Upper lobe of left lung (tissue), 6 donors: Measurements from ENCODE around the gene POC1B. TPM values are rescaled to one million over a fixed set of nuclear protein-coding genes. Genes with fewer than 3 reads are reported as not detected.
A peak's percentile ranks its signal among the peaks of the same experiment; 100 is the strongest.

Experiments used
- ATAC-seq, 2 donors: fragments of 200-7000 bp; cut with Tn5 transposase; one replicate each; pipeline ENCODE4 v1.9.1; 2022; ENCODE audit warnings: mild to moderate bottlenecking in 2 of 2, moderate library complexity in 2 of 2; ENCODE audit not compliant: low FRiP score in 2 of 2
- DNase-seq, 2 donors: peaks; one replicate each; pipeline ENCODE4 v3.0.0-alpha.2; 2019 to 2020
- H3K27ac ChIP-seq, 4 donors: fragments of 200-600 bp; sonication (generic); one replicate each; pipeline ENCODE4 v1.5.1; 2016 to 2019
- H3K27me3 ChIP-seq, 4 donors: fragments of 200-600 bp; sonication (generic); one replicate each; pipeline ENCODE4 v1.5.1; 2017 to 2019
- H3K36me3 ChIP-seq, 4 donors: fragments of 200-600 bp; sonication (generic); one replicate each; pipeline ENCODE4 v1.5.1; 2016 to 2019
- H3K4me1 ChIP-seq, 4 donors: fragments of 200-600 bp; sonication (generic); one replicate each; pipeline ENCODE4 v1.5.1; 2018 to 2019
- H3K4me3 ChIP-seq, 4 donors: fragments of 200-600 bp; sonication (generic); one replicate each; pipeline ENCODE4 v1.5.1; 2017 to 2019; ENCODE audit warnings: mild to moderate bottlenecking in 2 of 4, moderate library complexity in 1 of 4
- H3K9me3 ChIP-seq, 4 donors: fragments of 200-600 bp; sonication (generic); one replicate each; pipeline ENCODE4 v1.5.1; 2018 to 2019
- CTCF ChIP-seq, 6 experiments: fragments of 450-650 bp in 4 of 6; fragments of 200-600 bp in 2 of 6; sonication (generic) in 2 of 6; IDR thresholded peaks; one replicate each; pipeline ENCODE4 v1.5.1; 2016 to 2019; ENCODE audit warnings: antibody characterized with exemption in 6 of 6
- EP300 ChIP-seq, 4 donors: sonication (generic); formaldehyde crosslinking; IDR thresholded peaks; one replicate each; pipeline ENCODE4 v1.5.1; 2017; ENCODE audit warnings: antibody characterized with exemption in 4 of 4, control low read depth in 2 of 4
- POLR2A ChIP-seq, 4 donors: fragments of 450-650 bp; IDR thresholded peaks; one replicate each; pipeline ENCODE4 v1.5.1; 2016 to 2017; ENCODE audit warnings: antibody characterized with exemption in 4 of 4, mild to moderate bottlenecking in 2 of 4
- POLR2AphosphoS5 ChIP-seq, 2 donors: sonication (generic); formaldehyde crosslinking; IDR thresholded peaks; one replicate each; pipeline ENCODE4 v1.5.1; 2017; ENCODE audit warnings: antibody characterized with exemption in 2 of 2
- WGBS, 2 donors: methylation state at CpG; one replicate each; pipeline ENCODE4 v1.1.5; 2017 to 2018; 5-methylcytosine and 5-hydroxymethylcytosine counted together
- total RNA-seq, 6 donors: library from RNA; depleted of rRNA in 4 of 6; stranded (reverse); fragments of >200 nt in 4 of 6; gene quantifications; one replicate each; pipeline versions ENCODE4 v1.1.0 to v1.2.1, GENCODE V29; 2016 to 2021
- donor health status: DM: no; HTN: no; CAD: no; lungs with moderate emphysema.
- donor health status: DM: no; HTN: yes; CAD: no; lungs with severe emphysema.

The POC1B gene
- total RNA-seq, 6 donors from 2014 or later: 13.9 to 34.4 (median 21.0) TPM

- Histone ChIP-seq H3K4me1 (peaks cover 41 to 54% (median 44%) of the 10 kb centered on the region in 4 donors), H3K36me3 (no peaks in the 10 kb centered on the region), H3K9me3 (no peaks in the 10 kb centered on the region), H3K27ac (peak overlapping the region; percentile 40 to 66 (median 59)), H3K4me3 (no peak overlapping the region), H3K27me3 (no peaks in the 10 kb centered on the region)
- DNase-seq (no peak), ATAC-seq (no peak)
- WGBS, 2 donors: 41 to 46% methylated on average over 3 of the region's 3 CpGs
- TF ChIP-seq EP300 (IDR thresholded peaks at IDR 0.05) (no peak), POLR2AphosphoS5 (IDR thresholded peaks at IDR 0.05) (no peak), CTCF (IDR thresholded peaks at IDR 0.05) (no peak), POLR2A (IDR thresholded peaks at IDR 0.05) (no peak)
These were observed 141.0 kb downstream of the POC1B start for GRCh38 chr12:89384807-89385206.

DNA sequence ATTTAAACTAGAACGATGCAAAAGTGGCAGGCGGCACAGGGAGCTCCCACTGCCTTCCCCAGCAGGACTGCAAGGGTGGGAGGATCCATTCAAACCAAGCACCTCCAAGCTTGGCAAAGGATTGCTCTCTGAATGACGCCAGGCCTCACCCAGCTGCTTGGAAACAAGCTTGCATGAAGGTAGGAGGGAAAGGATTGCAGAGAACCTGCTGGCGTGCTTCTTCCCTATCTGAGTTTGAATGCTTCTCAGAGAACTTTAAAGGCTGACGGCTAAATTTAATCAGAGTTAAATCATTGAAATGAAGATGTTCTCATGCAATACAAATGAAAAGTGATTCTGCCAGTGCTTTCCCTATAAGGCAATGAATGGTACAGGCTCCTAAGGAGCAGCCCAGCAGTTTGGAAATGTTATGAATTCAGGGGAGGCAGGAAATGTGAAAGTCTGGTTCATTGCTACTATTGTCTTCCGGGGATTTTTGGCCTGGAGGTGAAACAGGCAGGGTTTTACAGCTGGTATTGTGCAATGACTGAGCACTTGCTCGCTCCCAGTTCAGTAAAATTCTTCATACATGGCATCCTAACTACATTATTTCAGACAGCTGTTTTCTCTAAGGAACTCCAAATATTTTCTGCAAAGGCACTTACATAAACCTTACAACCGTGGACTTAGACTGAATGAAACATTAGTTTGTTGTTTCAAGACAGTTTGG is 141.6 kb downstream of the POC1B start:
- Histone ChIP-seq H3K9me3 (no peaks in the 10 kb centered on the region), H3K4me3 (no peak overlapping the region), H3K4me1 (peaks cover 37 to 48% (median 38%) of the 10 kb centered on the region in 4 donors), H3K27me3 (no peaks in the 10 kb centered on the region), H3K36me3 (no peaks in the 10 kb centered on the region), H3K27ac (peak overlapping the region; percentile 40 to 66 (median 59))
- 22 to 28% methylated on average over 8 of the region's 8 CpGs for WGBS, 2 donors
- peak; percentile 44 to 87 for ATAC-seq
- DNase-seq: peak in 1 of 2 donors; percentile 59
- TF ChIP-seq POLR2A (IDR thresholded peaks at IDR 0.05) (no peak), CTCF (IDR thresholded peaks at IDR 0.05) (no peak), POLR2AphosphoS5 (IDR thresholded peaks at IDR 0.05) (peak in 1 of 2 donors; percentile 31)

GRCh38 chr12:89383235-89384049 is 142.4 kb downstream of the POC1B start:
- DNase-seq (no peak), ATAC-seq (peak in 1 of 2 donors; percentile 85)
- H3K9me3 ChIP-seq: no peaks in the 10 kb centered on the region
- H3K4me3 ChIP-seq: no peak overlapping the region
- TF ChIP-seq POLR2AphosphoS5 (IDR thresholded peaks at IDR 0.05) (no peak), CTCF (IDR thresholded peaks at IDR 0.05) (no peak), POLR2A (IDR thresholded peaks at IDR 0.05) (no peak)
- H3K4me1 ChIP-seq: peaks cover 30 to 41% (median 34%) of the 10 kb centered on the region in 4 donors
- H3K27ac ChIP-seq: peak overlapping the region; percentile 40 to 66 (median 59)
- H3K36me3 ChIP-seq: no peaks in the 10 kb centered on the region
- 67 to 70% methylated on average over 6 of the region's 6 CpGs for WGBS, 2 donors
- H3K27me3 ChIP-seq: no peaks in the 10 kb centered on the region

GRCh38 chr12:89382328-89382727 is 143.5 kb downstream of the POC1B start:
- Histone ChIP-seq H3K9me3 (no peaks in the 10 kb centered on the region), H3K27me3 (no peaks in the 10 kb centered on the region), H3K27ac (no peak overlapping the region), H3K4me1 (peaks cover 27 to 41% (median 34%) of the 10 kb centered on the region in 4 donors), H3K4me3 (no peak overlapping the region), H3K36me3 (no peaks in the 10 kb centered on the region)
- 60 to 81% methylated on average over 5 of the region's 5 CpGs for WGBS, 2 donors
- ATAC-seq (peak in 1 of 2 donors; percentile 37), DNase-seq (no peak)
- TF ChIP-seq EP300 (IDR thresholded peaks at IDR 0.05): no peak
- TF ChIP-seq CTCF (IDR thresholded peaks at IDR 0.05): no peak
- no peak for TF ChIP-seq POLR2A (IDR thresholded peaks at IDR 0.05)
- no peak for TF ChIP-seq POLR2AphosphoS5 (IDR thresholded peaks at IDR 0.05)
